Lung (tissue), 12 donors: ENCODE data around the gene KCNG2. TPM values are rescaled to one million over a fixed set of nuclear protein-coding genes. Genes with fewer than 3 reads are reported as not detected.

Experiments used
- ATAC-seq: fragments of 200-7000 bp; cut with Tn5 transposase; one replicate; pipeline ENCODE4 v1.9.1; 2020; ENCODE audit warnings: moderate number of reproducible peaks; ENCODE audit not compliant: insufficient read depth, low FRiP score
- DNase-seq, 3 donors: peaks; one replicate each; pipeline ENCODE4 v3.0.0-alpha.2; 2013 to 2017
- H3K27ac ChIP-seq, 2 donors: one replicate each; pipeline ENCODE4 v1.5.1; 2013; ENCODE audit warnings: mild to moderate bottlenecking in 2 of 2, moderate library complexity in 2 of 2, control low read depth in 1 of 2, inconsistent platforms in 1 of 2, low read depth in 1 of 2, low read length in 1 of 2
- H3K27me3 ChIP-seq, 3 donors: one replicate each; pipeline ENCODE4 v1.5.1; 2013; ENCODE audit warnings: low read length in 2 of 3; ENCODE audit not compliant: control insufficient read depth in 3 of 3, insufficient read depth in 3 of 3
- H3K36me3 ChIP-seq, 4 donors: one replicate each; pipeline ENCODE4 v1.5.1; 2013; ENCODE audit warnings: low read length in 4 of 4, mild to moderate bottlenecking in 1 of 4, moderate library complexity in 1 of 4; ENCODE audit not compliant: control insufficient read depth in 4 of 4, insufficient read depth in 4 of 4
- H3K4me1 ChIP-seq, 5 donors: one replicate each; pipeline ENCODE4 v1.5.1; 2013; ENCODE audit warnings: low read length in 5 of 5, mild to moderate bottlenecking in 2 of 5, moderate library complexity in 1 of 5; ENCODE audit not compliant: control insufficient read depth in 5 of 5, insufficient read depth in 5 of 5
- H3K4me3 ChIP-seq: one replicate; pipeline ENCODE4 v1.5.1; 2013; ENCODE audit warnings: mild to moderate bottlenecking, control low read depth, moderate library complexity
- H3K9ac ChIP-seq, 2 donors: one replicate each; pipeline ENCODE4 v1.5.1; 2013; ENCODE audit warnings: low read length in 2 of 2, control low read depth in 1 of 2; ENCODE audit not compliant: insufficient read depth in 1 of 2
- H3K9me3 ChIP-seq, 4 donors: one replicate each; pipeline ENCODE4 v1.5.1; 2013; ENCODE audit warnings: low read length in 3 of 4, mild to moderate bottlenecking in 1 of 4, moderate library complexity in 1 of 4; ENCODE audit not compliant: control insufficient read depth in 4 of 4, insufficient read depth in 3 of 4
- CTCF ChIP-seq: IDR thresholded peaks from 2 replicates; pipeline ENCODE4 v1.5.1; 2012; ENCODE audit warnings: mild to moderate bottlenecking; ENCODE audit errors: control extremely low read depth, extremely low read depth
- WGBS, 2 donors: extraction: QIAGEN DNeasy Blood & Tissue Kit; methylation state at CpG; one replicate each; pipeline ENCODE4 v1.1.7; 2013; 5-methylcytosine and 5-hydroxymethylcytosine counted together
- polyA plus RNA-seq, 2 donors: library from polyadenylated mRNA; stranded (reverse); fragments of 200-250 nt; gene quantifications; one replicate each; pipeline ENCODE4 v1.2.1, GENCODE V29; 2013
- total RNA-seq, 2 donors: library from RNA; depleted of rRNA in 1 of 2; stranded (reverse); fragments of >200 nt in 1 of 2; gene quantifications; one replicate each; pipeline ENCODE4 v1.2.1, GENCODE V29; 2014 to 2021
- donor health status: control.
- donor health status: control.
- donor health status: Bipolar disorder and iron deficiency.
- donor health status: healthy.
- donor health status: DM: yes; HTN: yes; CAD: no.

Gene KCNG2
- total and polyA plus RNA-seq, 4 donors, result 0.16 to 1.8 (median 1.2) TPM

GRCh38 chr18:79786304-79786703 is 11.4 kb upstream of the KCNG2 start:
- peaks cover 0 to 2% (median 0%) of the 10 kb centered on the region in 4 donors for H3K9me3 ChIP-seq
- no peaks in the 10 kb centered on the region for H3K36me3 ChIP-seq
- ATAC-seq (no peak), DNase-seq (no peak)
- TF ChIP-seq CTCF, result no peak
- H3K27me3 ChIP-seq, result peaks cover 3 to 70% (median 32%) of the 10 kb centered on the region in 3 donors
- no peak overlapping the region for H3K27ac ChIP-seq
- H3K4me3 ChIP-seq, result no peak overlapping the region
- 87% methylated on average over 14 of the region's 14 CpGs for WGBS, 2 donors
- peaks cover 0 to 3% (median 0%) of the 10 kb centered on the region in 5 donors for H3K4me1 ChIP-seq
- no peak overlapping the region for H3K9ac ChIP-seq

GRCh38 chr18:79786786-79787526 is 10.8 kb upstream of the KCNG2 start:
- Histone ChIP-seq H3K36me3 (no peaks in the 10 kb centered on the region), H3K4me1 (peaks cover 0 to 8% (median under 1%) of the 10 kb centered on the region in 5 donors), H3K27me3 (peaks cover 3 to 76% (median 34%) of the 10 kb centered on the region in 3 donors), H3K9ac (no peak overlapping the region), H3K9me3 (peaks cover 0 to 3% (median 0%) of the 10 kb centered on the region in 4 donors), H3K4me3 (no peak overlapping the region), H3K27ac (no peak overlapping the region)
- no peak for TF ChIP-seq CTCF
- 73 to 80% methylated on average over 22 of the region's 22 CpGs for WGBS, 2 donors
- no peak for ATAC-seq
- DNase-seq, result no peak

GRCh38 chr18:79787527-79787864 is 10.2 kb upstream of the KCNG2 start:
- WGBS, 2 donors, result 79 to 86% methylated on average over 16 of the region's 16 CpGs
- no peak for TF ChIP-seq CTCF
- peaks cover 0 to 3% (median 0%) of the 10 kb centered on the region in 4 donors for H3K9me3 ChIP-seq
- DNase-seq, result no peak
- H3K4me3 ChIP-seq, result no peak overlapping the region
- no peak overlapping the region for H3K27ac ChIP-seq
- peaks cover 3 to 80% (median 34%) of the 10 kb centered on the region in 3 donors for H3K27me3 ChIP-seq
- ATAC-seq, result no peak
- H3K4me1 ChIP-seq, result peaks cover 0 to 12% (median 3%) of the 10 kb centered on the region in 5 donors
- H3K9ac ChIP-seq, result no peak overlapping the region
- no peaks in the 10 kb centered on the region for H3K36me3 ChIP-seq
